Thoracic aorta (tissue), 2 donors: ENCODE measurements around the gene ZBTB16. TPM values are rescaled to one million over a fixed set of nuclear protein-coding genes. Genes with fewer than 3 reads are reported as not detected.
A peak's percentile ranks its signal among the peaks of the same experiment; 100 is the strongest.

ENCODE experiments used
- ATAC-seq: fragments of 150-250 bp; one replicate; pipeline ENCODE4 v1.8.0; 2017; ENCODE audit warnings: low read depth; ENCODE audit not compliant: insufficient number of reproducible peaks, low FRiP score
- DNase-seq: peaks from one replicate; pipeline ENCODE4 v3.0.0-alpha.2; 2020; ENCODE audit warnings: low spot score
- H3K27ac ChIP-seq, 2 donors: fragments of 200-600 bp; sonication (generic); 1 replicate in 1 of 2; 2 replicates in 1 of 2; pipeline ENCODE4 v1.5.1; 2016; ENCODE audit warnings: mild to moderate bottlenecking in 2 of 2, moderate library complexity in 2 of 2
- H3K27me3 ChIP-seq: fragments of 200-600 bp; sonication (generic); replicated peaks from 2 replicates; pipeline ENCODE4 v1.6.0; 2016; ENCODE audit warnings: mild to moderate bottlenecking; ENCODE audit not compliant: insufficient read depth
- H3K36me3 ChIP-seq: fragments of 200-600 bp; sonication (generic); one replicate; pipeline ENCODE4 v1.5.1; 2016
- H3K4me1 ChIP-seq, 2 donors: fragments of 200-600 bp; sonication (generic); 1 replicate in 1 of 2; 2 replicates in 1 of 2; pipeline versions ENCODE4 v1.5.1 to v1.6.0; 2016; ENCODE audit warnings: low read depth in 2 of 2, mild to moderate bottlenecking in 1 of 2; ENCODE audit not compliant: control insufficient read depth in 1 of 2
- H3K4me3 ChIP-seq: fragments of 200-600 bp; sonication (generic); 2 replicates; pipeline ENCODE4 v1.5.1; 2016; ENCODE audit warnings: mild to moderate bottlenecking
- H3K9me3 ChIP-seq: fragments of 200-600 bp; sonication (generic); 2 replicates; pipeline ENCODE4 v1.5.1; 2016
- total RNA-seq, 2 donors: library from RNA; depleted of rRNA; stranded (reverse); fragments of >200 nt; gene quantifications; one replicate each; pipeline versions ENCODE4 v1.1.0 to v1.2.3, GENCODE V29; 2016
- TF ChIP-seq, protein P1 (sequence below): fragments of 200-600 bp; sonication (generic); IDR thresholded peaks from one replicate; pipeline ENCODE4 v1.5.1; 2019; ENCODE audit warnings: antibody characterized with exemption

Gene ZBTB16
- total RNA-seq, 2 donors from 2014 or later: 314 to 545 TPM

DNA sequence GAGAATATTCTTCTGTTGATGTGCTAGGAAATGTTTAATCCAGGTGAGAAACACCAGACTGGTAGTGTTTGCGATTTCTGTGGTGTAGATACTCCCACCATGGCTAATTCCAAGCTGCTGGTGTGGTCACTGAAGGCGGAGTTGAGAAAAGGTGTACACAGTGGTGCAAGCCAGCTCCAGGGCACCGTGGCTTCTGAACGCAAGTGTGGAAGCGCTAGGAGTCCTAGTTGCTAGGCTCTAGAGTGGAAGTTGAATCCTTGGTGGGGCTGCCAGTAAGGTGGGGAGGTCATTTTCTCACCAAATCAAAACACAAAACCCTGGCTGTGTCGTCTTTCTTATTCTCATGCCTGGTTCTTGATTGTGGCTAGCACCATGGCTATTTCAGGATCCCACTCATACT is 61.6 kb downstream of the ZBTB16 start:
- ATAC-seq (no peak), DNase-seq (no peak)
- Histone ChIP-seq H3K4me3 (no peak overlapping the region), H3K27me3 (no peaks in the 10 kb centered on the region), H3K4me1 (peaks cover 63 to 98% of the 10 kb centered on the region in 2 donors), H3K36me3 (peaks cover 16% of the 10 kb centered on the region), H3K9me3 (no peaks in the 10 kb centered on the region), H3K27ac (peak overlapping the region; percentile 24 to 51)
- TF ChIP-seq, protein P1, sequence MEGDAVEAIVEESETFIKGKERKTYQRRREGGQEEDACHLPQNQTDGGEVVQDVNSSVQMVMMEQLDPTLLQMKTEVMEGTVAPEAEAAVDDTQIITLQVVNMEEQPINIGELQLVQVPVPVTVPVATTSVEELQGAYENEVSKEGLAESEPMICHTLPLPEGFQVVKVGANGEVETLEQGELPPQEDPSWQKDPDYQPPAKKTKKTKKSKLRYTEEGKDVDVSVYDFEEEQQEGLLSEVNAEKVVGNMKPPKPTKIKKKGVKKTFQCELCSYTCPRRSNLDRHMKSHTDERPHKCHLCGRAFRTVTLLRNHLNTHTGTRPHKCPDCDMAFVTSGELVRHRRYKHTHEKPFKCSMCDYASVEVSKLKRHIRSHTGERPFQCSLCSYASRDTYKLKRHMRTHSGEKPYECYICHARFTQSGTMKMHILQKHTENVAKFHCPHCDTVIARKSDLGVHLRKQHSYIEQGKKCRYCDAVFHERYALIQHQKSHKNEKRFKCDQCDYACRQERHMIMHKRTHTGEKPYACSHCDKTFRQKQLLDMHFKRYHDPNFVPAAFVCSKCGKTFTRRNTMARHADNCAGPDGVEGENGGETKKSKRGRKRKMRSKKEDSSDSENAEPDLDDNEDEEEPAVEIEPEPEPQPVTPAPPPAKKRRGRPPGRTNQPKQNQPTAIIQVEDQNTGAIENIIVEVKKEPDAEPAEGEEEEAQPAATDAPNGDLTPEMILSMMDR: no peak

DNA sequence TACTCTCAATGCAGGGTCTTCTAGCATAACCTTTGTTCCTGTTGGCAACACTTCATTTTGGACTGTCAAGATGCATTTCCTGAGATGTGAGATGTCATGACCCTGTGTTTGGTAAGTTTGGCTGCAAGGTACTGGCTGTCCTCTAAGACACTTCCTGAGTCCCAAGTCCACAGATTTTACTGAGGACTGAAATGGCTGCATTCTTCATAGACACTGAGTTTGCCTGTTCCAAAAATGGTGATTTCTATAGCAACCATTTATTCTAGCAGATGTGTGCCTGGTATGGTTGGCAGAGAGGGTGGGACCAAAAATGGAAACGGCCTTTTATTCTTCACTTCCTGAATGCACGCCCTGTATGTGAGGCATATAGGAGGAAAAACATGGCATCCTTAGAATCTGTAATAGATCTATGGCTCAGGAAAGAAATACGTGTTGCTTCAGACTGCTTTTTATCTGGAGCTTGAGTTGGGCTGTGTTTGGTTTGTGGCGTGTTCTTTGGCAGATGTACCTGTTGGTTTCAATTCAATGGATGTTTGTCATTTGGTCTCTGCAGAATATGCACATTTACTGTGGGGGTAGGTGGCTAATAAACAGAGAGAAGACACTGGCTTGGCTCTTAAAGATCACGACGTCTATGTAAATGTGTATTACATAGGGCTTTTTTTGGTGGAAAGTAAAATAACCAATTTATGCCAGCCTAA is 62.4 kb downstream of the ZBTB16 start:
- no peak for ATAC-seq
- Histone ChIP-seq H3K27ac (peak overlapping the region; percentile 26 to 51), H3K9me3 (no peaks in the 10 kb centered on the region), H3K4me1 (peaks cover 68 to 98% of the 10 kb centered on the region in 2 donors), H3K36me3 (peaks cover 21% of the 10 kb centered on the region), H3K4me3 (peak overlapping the region; percentile 11), H3K27me3 (no peaks in the 10 kb centered on the region)
- no peak for DNase-seq
- TF ChIP-seq, protein P1: no peak

GRCh38 chr11:114122686-114123085 is 63.2 kb downstream of the ZBTB16 start:
- Histone ChIP-seq H3K4me3 (no peak overlapping the region), H3K27ac (peak overlapping the region; percentile 36 to 51), H3K9me3 (no peaks in the 10 kb centered on the region), H3K27me3 (no peaks in the 10 kb centered on the region), H3K4me1 (peaks cover 71 to 100% of the 10 kb centered on the region in 2 donors), H3K36me3 (peaks cover 28% of the 10 kb centered on the region)
- DNase-seq (no peak), ATAC-seq (no peak)
- TF ChIP-seq, protein P1: no peak

GRCh38 chr11:114123692-114124330 is 64.3 kb downstream of the ZBTB16 start:
- Histone ChIP-seq H3K27me3 (no peaks in the 10 kb centered on the region), H3K4me1 (peaks cover 82 to 100% of the 10 kb centered on the region in 2 donors), H3K9me3 (no peaks in the 10 kb centered on the region), H3K4me3 (peak overlapping the region; percentile 15), H3K36me3 (peaks cover 30% of the 10 kb centered on the region), H3K27ac (peak overlapping the region; percentile 36 to 51)
- ATAC-seq: no peak
- TF ChIP-seq, protein P1: no peak
- DNase-seq: no peak

- TF ChIP-seq, protein P1: no peak
- Histone ChIP-seq H3K4me3 (no peak overlapping the region), H3K36me3 (peaks cover 30% of the 10 kb centered on the region), H3K4me1 (peaks cover 86 to 100% of the 10 kb centered on the region in 2 donors), H3K27ac (peak overlapping the region; percentile 36 to 42), H3K27me3 (no peaks in the 10 kb centered on the region), H3K9me3 (no peaks in the 10 kb centered on the region)
- no peak for ATAC-seq
- no peak for DNase-seq
Observed at GRCh38 chr11:114124601-114125144, 65.2 kb downstream of the ZBTB16 start.
